ENCODE measurements around the gene CA5A.
"Not testable (repeated sequence)": the region's sequence is repeated elsewhere in the genome, so short reads cannot be mapped to it uniquely, and the experiment has no call there.

Gene CA5A

DNA sequence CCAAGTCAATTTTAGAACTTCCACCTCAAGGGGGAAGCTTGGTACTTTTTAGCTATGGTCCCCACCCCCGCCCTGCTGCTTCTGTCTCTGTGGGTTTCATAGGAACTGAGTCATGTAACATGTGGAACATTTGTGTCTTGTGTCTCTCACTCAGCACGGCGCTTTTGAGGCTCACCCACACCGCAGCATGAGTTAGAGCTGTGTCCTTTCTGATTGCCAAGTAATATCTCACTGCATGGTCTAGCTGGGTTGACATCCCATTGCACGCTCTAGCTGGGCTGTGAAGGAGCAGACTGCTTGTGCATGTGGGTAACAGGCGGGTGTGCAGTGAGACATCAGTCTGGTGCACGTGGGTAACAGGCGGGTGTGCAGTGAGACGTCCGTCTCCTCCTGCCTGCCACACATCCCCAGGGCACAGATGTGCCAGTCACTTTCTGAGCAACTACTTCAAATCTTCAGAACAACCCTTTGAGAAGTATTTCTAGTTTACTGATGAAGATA, 40.6 kb downstream of the CA5A start:
- no peak overlapping the region for H3K27ac ChIP-seq
- TF ChIP-seq, protein P1, sequence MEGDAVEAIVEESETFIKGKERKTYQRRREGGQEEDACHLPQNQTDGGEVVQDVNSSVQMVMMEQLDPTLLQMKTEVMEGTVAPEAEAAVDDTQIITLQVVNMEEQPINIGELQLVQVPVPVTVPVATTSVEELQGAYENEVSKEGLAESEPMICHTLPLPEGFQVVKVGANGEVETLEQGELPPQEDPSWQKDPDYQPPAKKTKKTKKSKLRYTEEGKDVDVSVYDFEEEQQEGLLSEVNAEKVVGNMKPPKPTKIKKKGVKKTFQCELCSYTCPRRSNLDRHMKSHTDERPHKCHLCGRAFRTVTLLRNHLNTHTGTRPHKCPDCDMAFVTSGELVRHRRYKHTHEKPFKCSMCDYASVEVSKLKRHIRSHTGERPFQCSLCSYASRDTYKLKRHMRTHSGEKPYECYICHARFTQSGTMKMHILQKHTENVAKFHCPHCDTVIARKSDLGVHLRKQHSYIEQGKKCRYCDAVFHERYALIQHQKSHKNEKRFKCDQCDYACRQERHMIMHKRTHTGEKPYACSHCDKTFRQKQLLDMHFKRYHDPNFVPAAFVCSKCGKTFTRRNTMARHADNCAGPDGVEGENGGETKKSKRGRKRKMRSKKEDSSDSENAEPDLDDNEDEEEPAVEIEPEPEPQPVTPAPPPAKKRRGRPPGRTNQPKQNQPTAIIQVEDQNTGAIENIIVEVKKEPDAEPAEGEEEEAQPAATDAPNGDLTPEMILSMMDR (conservative IDR thresholded peaks at IDR 0.05) = no peak

DNA sequence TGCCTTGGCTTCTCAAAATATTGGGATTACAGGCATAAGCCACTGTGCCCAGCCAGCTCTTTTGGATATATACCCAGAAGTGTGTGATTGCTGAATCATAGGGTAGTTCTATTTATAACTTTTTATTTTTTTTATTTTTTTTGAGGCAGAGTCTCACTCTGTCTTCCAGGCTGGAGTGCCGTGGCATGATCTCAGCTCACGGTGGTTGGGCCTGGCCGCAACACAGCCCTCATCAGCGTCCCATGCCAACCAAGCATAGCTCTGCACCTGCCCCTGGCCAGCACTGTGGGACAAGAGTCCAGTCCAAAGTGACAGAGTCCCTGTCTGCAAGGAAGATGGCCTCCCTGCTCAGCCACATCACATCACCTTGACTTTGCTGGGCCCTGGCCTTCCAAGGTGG, 42.3 kb downstream of the CA5A start:
- H3K27ac ChIP-seq = not testable (repeated sequence)

DNA sequence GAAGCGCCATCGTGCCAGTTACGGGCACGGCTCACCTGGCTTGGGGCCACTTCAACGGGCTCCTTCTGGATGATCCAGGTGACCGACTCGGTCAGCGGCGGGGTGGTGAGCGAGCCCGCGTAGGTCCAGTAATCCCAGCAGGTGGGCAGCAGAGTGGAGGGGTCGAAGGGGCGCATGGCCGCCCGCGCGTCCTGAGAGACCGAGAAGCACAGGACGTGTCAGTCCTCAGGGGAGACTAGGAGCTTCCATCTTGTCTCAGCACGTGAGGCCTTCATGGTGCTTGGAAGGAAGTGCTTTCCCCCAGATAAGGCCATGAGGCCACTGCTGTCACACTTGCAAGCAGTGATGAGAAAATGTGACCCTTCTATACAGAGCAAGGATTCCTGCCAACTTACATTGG, 44.6 kb downstream of the CA5A start:
- TF ChIP-seq, protein P1 (conservative IDR thresholded peaks at IDR 0.05) = no peak
- no peak overlapping the region for H3K27ac ChIP-seq

DNA sequence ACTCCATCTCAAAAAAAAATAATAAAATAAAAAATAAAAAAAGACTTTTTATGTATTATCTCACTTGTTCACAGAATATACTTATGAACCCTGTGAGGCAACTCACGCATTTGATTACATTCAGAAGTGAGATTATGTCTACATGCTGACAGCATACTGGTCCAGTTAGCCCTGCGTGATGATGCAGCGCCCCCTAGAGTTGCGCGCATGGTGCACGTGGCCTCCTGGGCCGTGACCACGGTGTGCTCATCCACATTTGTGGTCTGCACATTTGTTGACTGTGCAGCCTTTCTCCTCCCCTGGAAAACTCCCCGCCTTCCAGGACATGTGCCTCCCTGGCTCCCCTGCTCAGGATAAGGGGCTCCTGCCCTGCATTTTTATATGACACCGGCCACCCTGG, 46.6 kb downstream of the CA5A start:
- H3K27ac ChIP-seq = not testable (repeated sequence)

DNA sequence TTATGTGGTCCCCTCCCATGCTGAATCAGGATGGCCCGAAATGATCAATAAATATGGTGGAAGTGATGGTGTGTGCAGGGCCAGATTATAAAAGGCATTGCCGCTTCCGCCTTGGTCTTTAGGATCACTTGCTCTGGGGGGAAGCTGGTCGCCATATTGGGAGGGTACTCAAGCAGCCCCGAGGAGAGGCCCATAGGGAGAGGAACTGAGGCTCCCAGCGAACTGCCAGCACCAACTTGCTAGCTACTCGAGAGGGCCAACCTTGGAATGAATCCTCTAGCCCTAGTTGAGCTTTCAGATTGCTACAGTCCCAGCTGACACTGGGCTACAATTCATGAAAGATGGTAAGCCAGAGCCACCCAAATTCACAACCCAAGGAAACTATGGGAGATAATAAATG, 48.0 kb downstream of the CA5A start:
- not testable (repeated sequence) for H3K27ac ChIP-seq

DNA sequence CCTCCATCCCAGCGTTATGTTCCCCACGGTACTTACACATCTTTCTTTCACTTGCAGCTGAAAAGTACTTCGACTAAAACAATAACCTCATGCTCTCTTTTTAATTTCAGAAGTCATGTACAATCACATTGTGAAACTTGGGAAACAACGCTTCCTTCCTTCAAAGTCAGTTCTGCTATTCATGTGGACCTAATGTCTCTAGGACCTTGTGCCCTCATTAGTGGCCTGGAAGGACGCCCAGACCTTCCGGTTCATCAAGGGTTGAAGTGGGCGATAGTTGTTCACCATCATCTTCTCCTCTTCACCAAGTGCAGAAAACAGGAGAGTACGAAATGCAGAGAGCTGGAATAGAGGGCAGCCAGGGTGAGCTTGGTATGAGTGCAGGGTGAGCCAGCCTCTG, 48.4 kb downstream of the CA5A start:
- not testable (repeated sequence) for H3K27ac ChIP-seq

DNA sequence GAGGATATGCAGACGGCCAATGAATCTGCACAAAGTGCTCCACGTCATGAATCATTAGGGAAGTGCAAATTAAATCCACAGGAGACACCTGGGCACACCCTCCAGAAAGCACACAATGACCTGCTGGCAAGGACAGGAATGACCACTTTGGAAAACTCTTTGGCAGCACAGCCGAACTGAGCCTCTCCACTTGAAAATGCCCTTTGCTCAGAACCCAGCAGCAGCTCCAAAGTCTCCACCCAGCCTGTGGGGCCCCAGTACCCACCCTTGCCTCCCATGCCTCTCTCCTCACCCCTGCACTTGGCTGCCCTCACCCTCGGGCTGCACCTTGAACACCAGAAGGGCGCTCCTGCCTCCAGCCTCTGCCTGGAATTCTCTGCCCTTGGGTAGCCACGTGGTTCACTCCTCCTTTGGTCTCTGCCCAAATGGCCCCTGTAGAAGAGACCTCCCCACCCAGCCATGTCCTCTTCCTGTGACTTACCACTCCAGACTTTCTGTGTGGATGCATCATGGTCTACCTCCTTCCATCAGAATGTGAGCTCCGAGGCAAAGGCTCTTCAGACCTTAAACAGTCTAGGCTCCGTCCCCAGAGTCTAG, 50.9 kb downstream of the CA5A start:
- H3K27ac ChIP-seq = not testable (repeated sequence)

DNA sequence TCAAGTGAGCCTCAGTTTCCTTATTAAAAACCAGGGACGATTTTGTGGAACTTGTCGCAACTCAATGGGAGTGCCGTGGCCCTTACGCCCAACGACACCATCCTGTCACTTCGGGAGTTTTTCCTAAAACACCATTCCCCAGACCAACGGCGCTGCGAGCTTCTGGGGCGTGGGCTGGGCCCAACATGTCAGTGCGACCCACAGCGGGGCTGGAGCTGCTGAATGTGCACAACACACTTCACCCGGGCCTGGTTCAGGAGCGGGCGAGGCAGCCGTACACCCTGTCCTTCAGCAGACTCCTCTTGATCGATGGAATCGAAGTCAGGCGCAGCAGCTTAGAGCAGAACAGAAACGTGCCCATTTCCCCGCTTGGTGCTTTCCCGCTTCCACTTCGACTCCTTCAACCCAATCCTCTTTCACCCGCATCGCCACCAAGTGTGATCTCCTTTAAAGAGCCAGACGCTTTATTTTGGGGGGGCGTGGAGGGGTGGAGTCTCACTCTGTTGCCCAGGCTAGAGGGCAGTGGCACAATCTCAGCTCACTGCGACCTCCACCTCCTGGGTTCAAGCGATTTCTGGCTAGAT, 53.8 kb downstream of the CA5A start:
- TF ChIP-seq, protein P1 (conservative IDR thresholded peaks at IDR 0.05) = no peak
- no peak overlapping the region for H3K27ac ChIP-seq

DNA sequence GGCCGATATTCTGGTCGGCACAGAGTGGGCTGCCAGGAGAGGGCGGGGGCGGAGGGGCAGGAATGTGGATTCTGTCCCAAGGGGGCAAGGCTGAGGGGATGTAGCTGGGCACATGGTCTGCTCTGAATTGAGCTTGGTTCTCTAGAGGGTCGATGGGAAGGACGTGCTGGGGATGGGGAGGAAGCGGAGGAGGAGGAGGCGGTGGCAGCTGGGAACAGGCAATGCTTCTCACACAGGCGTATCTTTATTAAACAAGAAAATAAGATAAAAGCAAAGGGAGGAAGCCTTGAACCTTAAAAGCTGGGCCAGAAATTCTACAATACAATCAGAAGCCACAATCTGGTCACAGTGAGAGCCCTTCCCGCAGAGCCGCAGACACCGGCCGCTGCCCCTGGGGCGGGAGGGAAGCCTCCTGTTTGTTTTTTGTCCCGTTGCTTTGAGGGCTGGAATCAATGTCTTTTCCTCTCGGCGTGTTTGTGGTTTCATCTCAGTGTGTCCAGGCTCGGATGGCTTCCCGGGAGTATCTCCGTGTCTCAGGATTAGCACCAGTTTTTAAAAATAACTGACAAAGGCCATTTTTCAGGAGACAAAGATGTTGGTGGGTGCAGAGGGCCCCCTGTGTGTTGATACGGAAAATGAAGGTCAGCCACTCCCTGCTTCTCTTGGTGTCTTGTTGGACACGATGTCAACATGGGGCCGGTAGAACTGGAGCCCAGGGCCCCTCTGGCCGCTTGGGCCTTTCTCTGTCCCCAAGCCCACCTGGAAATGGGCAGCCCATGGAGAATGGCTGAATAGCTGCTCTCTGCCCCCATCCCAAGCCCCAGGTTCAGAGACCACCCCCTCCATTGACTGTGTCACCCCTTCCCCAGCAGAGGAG, 54.8 kb downstream of the CA5A start:
- H3K27ac ChIP-seq = no peak overlapping the region
- TF ChIP-seq, protein P1 (conservative IDR thresholded peaks at IDR 0.05) = no peak

DNA sequence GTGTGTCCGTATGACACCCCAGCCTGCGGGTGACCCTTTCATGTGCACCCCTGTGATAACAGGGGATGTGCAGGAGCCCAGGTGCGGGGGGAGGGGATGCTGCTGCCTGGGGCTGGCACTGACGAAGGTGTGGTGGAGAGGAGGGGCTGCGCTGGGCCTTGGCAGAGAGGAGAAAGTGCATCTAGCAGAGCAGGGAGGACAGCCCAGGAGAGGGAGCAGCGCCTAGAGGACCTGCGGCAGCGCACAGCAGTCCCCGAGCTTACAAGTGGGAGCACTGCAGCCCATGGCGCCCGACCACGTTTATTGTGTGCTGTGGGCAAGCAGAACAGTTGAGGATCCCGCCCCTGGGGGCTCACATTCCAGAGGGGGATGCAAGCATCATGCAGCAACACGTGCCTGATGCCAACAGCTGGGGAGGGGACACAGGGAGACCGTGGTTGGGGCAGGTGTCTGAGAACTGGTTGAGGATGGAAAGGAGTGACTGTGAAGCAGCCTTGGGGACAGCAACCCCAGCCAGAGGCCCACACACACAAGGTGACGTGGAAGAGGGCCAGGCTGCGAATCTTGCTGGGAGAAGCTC, 56.1 kb downstream of the CA5A start:
- no peak overlapping the region for H3K27ac ChIP-seq
- TF ChIP-seq, protein P1 (conservative IDR thresholded peaks at IDR 0.05) = no peak

DNA sequence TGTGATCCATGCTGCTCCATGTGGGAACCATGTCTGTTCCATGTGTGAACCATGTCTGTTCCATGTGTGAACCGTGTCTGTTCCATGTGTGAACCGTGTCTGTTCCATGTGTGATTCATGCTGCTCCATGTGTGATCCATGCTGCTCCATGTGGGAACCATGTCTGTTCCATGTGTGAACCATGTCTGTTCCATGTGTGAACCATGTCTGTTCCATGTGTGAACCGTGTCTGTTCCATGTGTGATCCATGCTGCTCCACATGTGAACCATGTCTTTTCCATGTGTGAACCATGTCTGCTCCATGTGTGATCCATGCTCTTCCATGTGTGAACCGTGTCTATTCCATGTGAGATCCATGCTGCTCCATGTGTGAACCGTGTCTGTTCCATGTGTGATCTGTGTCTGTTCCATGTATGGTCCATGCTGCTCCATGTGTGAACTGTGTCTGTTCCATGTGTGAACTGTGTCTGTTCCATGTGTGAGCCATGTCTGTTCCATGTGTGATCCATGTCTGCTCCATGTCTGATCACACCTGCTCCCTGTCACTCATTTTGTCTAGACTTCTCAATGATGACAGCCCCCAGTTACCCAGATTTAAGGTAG, 56.8 kb downstream of the CA5A start:
- H3K27ac ChIP-seq = not testable (repeated sequence)
